ENCODE measurements around the gene FARS2.

The FARS2 gene

GRCh38 chr6:5260661-5261544 lies at the start of gene FARS2, which contains the start of gene LYRM4:
Gene FARS2 (plus strand): TSS chr6:5261513.
Gene LYRM4 (minus strand): TSS chr6:5260950. CDS start chr6:5260733, 217 bp downstream.
- DNase-seq = peak; percentile 95

GRCh38 chr6:5213836-5214235 lies 47.5 kb upstream of the FARS2 start:
- DNase-seq = no peak

GRCh38 chr6:5214570-5215052 lies 46.7 kb upstream of the FARS2 start:
- no peak for DNase-seq

GRCh38 chr6:5215159-5215558 lies 46.2 kb upstream of the FARS2 start:
- no peak for DNase-seq

- DNase-seq = no peak
Observed at GRCh38 chr6:5215799-5216198, 45.5 kb upstream of the FARS2 start.

- DNase-seq = no peak
Observed at GRCh38 chr6:5217356-5217755, 44.0 kb upstream of the FARS2 start.

GRCh38 chr6:5219011-5219691 lies 42.2 kb upstream of the FARS2 start:
- no peak for DNase-seq

GRCh38 chr6:5220443-5220842 lies 40.9 kb upstream of the FARS2 start:
- no peak for DNase-seq

GRCh38 chr6:5223309-5223708 lies 38.0 kb upstream of the FARS2 start:
- no peak for DNase-seq

GRCh38 chr6:5229356-5229755 lies 32.0 kb upstream of the FARS2 start:
- no peak for DNase-seq

GRCh38 chr6:5230081-5230480 lies 31.2 kb upstream of the FARS2 start:
- no peak for DNase-seq

GRCh38 chr6:5231289-5231688 lies 30.0 kb upstream of the FARS2 start:
- DNase-seq = no peak

- no peak for DNase-seq
Observed at GRCh38 chr6:5234874-5235273, 26.4 kb upstream of the FARS2 start.

GRCh38 chr6:5235830-5236229 lies 25.5 kb upstream of the FARS2 start:
- no peak for DNase-seq

GRCh38 chr6:5237805-5238204 lies 23.5 kb upstream of the FARS2 start:
- DNase-seq = no peak

- DNase-seq = no peak
Observed at GRCh38 chr6:5238336-5238735, 23.0 kb upstream of the FARS2 start.

GRCh38 chr6:5241252-5241651 lies 20.1 kb upstream of the FARS2 start:
- no peak for DNase-seq

GRCh38 chr6:5243069-5243468 lies 18.2 kb upstream of the FARS2 start:
- DNase-seq = no peak

- DNase-seq = no peak
Observed at GRCh38 chr6:5246141-5247097, 14.9 kb upstream of the FARS2 start.

GRCh38 chr6:5247201-5247600 lies 14.1 kb upstream of the FARS2 start:
- DNase-seq = no peak

- DNase-seq = no peak
Observed at GRCh38 chr6:5248302-5249098, 12.8 kb upstream of the FARS2 start.

All from right hindlimb (tissue), 1 donor.